GM21717 (cell line): ENCODE data around the gene KIF3B.

Experiments
- ATAC-seq: cut with Tn5 transposase; IDR thresholded peaks from one replicate; pipeline ENCODE4 v1.9.1; 2021; ENCODE audit warnings: mild to moderate bottlenecking, moderate library complexity; ENCODE audit not compliant: unreplicated experiment

Gene KIF3B

DNA sequence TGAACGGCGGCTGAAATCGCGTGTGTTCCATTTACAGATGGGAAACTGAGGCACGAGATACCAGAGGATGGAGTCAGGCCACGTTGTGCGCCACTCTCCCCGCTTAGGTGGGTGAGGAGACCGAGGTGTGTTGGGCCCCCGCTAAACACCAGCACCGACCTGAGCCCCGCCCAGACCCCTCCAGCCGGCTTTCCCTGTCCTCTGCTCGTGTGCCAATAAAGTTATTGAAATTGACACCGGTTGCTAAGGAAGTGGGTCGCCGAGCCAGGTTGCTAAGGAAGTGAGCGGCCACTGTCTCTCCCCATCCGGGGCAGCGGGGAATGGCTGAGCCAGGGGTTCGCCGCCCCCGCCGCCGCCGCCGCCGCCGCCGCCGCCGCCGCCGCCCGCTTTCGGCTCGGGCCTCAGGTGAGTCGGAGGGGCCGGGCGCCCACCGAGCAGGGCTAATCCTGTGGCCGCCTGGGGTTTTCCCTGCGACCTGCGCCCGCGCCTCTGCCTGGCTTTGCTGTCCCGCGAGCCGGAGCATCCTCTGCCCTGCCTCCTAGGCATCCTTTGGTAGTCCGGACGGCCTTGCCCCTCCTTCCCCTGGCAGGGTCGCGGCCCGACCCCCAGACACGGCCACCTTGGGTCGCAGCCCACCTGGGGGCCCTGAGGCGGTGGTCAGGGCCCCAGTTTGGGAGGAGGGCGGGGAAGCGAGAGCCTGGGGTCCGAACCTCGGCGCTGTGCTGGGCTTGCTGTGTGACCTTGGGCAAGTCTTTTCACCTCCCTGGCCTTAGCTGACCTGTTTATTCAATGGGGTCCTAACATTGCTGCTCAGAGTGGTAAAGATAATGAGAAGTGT lies at the start of gene KIF3B:
TSS of gene KIF3B (plus strand) at position 291 of the 838 bp plus-strand sequence. CDS start 32,127 bp downstream, outside the sequence.
- peak; percentile 65 for ATAC-seq

DNA sequence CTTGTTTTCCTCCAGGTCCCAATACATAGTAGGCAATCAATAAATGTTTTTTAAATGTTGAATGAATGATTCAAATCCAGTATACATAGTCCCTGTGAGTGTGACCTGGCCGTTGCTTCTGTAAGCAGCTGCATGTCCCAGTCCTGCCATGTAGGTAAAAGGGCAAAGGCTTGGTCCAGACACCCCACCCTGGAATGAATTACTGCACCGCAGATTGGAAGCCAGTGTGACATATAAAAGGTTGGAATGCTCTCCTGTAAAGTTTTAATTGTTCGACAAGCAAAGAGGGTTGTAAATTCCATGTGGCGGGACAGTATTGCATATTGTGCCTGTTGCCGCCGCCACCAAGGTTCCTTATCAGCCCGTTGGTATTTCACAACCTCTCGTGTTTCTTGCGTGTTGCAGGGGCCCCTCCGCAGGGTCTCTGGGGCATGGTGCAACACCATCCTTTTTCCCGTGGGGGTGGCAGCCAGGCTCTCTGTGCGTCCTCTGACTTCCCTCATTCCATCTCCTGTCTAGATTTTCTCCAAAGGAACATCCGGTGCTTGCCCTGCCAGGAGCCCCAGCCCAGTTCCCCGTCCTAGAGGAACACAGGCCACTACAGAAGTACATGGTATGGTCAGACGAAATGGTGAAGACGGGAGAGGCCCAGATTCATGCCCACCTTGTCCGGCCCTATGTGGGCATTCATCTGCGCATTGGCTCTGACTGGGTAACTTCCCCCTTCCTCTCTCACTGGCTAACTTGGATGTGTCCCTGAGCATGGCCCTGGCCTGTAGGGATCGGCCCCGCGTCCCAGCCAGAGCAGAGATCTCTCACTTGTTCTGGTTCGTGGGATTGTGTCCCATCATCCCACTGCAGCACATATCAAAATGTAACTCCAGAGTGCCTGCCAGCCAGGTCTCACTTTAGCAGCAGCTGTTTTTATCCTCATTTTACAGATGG lies 49.4 kb upstream of the KIF3B start:
- ATAC-seq = no peak

DNA sequence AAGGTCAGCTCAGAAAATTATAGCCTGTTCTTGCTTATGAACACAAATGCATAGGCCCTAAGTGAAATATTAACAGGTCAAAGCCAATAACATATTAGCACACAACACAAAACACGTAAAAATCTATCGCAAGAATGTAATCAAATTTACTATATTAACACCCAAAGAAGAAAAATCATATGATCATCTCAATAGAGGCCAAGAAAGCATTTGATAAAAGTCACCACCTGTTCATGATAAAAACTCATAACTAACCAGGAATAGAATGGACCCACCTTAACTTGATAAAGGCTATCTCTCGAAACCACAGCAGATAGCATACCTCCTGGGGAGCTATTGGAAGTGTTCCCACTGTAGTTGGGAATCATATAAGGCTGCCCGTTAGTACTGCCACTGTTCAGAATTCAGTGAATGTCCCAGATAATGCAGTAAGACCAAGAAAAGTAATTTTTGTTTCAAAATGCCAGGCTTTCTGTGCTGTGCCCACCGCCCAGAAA lies 48.2 kb upstream of the KIF3B start:
- no peak for ATAC-seq

DNA sequence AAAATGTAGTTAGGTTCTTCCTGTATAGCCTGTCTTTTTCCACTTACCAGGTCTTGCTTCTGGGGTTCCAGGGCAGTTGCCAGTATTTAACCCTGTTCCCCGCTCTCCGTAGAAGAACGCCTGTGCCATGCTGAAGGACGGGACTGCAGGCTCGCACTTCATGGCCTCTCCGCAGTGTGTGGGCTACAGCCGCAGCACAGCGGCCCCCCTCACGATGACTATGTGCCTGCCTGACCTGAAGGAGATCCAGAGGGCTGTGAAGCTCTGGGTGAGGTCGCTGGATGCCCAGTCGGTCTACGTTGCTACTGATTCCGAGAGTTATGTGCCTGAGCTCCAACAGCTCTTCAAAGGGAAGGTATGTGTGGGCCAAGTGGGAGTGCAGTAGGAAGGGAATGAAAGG lies 46.7 kb upstream of the KIF3B start:
- no peak for ATAC-seq

DNA sequence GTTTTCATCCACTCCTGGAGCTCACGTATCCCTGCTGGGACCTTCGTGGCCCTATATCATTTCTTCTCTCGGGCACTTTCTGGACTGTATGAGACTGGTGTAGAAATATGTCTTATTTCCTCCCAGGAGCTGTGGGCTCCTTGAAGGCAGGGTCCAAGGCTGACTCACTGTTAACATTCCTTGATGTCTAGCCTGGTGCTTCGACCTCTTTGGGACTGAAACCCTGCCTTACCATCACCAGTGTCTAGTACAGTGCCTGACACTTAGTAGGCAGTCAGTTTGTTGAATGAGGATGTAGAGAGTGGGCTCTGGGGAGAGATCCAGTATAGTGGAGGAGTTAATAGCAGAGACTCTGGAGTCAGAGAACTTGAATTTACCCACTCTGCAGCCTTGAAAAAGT lies 46.2 kb upstream of the KIF3B start:
- no peak for ATAC-seq

DNA sequence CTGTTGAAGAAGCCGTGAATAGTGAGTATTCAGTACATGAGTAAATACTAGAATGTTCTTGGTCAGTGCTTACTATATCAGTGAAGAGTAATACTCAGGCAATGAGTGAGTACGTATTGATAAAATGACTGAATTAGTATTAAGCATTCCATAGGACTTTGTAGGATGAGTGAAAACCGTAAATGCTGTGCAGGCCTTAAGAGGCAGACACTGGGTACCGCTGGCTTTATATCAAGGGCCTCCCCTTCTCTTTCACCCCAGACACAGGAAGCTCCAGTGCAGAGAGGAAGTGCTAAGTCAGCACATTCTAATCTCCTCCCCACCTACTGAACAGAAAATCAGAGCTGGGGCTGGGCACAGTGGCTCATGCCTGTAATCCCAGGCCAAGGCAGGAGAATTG lies 45.6 kb upstream of the KIF3B start:
- ATAC-seq = no peak

DNA sequence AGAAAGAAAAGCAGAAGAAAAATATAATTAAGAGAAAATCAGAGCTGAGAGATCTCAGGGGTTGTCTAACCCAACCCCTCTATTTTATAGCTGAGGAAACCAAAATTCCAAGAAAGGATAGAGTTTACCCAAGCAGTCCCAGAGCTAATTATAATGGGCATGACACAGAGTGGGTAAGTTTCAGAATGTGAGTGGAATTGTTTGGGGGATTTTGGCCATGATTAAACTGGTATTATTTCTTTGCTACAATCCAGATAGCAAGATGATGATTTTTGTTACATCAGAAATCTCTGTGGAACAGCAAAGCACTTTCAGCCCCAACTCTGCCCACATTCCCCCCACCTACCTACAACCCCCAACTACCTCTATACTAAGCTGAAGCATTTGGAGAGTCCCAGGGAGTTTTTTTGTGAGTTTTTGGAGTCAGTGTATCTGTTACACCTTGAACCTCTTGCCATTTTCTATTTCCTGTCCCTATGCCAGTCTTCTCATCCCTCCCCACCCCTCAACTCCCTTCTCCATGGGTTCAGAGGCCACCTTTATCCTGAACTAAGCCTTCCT lies 45.0 kb upstream of the KIF3B start:
- no peak for ATAC-seq

DNA sequence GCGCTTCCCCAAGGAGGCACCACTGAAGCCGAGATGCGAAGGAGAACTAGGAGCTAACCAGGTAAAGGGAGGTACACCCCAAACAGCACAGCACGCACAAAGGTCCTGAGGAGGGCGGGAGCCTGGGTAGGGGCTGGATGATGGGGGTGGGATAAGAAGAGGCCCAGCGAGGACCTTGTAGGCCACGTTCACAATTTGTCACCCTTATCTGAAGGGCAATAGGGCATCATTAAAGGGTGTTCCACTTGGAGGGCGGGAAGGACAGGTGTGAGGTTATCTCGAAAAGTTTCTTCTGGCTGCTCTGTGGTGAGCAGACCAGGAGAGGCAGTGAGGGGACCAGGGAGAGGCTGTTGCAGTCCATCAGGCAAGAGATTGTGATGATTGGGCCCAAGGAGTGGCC lies 44.2 kb upstream of the KIF3B start:
- no peak for ATAC-seq

DNA sequence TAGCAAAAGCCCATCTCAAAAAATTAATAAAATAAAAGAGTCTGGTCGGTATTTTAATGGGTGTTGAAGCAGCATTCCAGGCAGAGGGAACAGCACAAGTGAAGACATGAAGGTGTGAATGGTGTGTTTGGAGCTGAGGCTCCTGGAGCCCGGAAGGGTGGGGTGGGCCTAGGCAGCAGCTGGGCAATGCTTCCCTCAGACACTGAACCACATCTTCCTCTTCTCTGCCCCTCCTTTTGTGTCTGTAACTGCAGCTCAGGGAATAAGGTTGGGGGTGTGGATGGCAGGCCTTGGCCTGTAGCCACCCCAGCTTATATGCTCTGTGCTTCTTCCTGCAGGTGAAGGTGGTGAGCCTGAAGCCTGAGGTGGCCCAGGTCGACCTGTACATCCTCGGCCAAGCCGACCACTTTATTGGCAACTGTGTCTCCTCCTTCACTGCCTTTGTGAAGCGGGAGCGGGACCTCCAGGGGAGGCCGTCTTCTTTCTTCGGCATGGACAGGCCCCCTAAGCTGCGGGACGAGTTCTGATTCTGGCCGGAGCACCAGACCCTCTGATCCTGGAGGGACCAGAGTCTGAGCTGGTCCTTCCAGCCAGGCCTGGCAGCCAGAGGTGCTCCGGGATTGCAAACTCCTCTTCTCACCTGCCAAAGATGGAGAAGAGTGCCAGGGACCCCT lies 43.2 kb upstream of the KIF3B start:
- ATAC-seq = no peak

DNA sequence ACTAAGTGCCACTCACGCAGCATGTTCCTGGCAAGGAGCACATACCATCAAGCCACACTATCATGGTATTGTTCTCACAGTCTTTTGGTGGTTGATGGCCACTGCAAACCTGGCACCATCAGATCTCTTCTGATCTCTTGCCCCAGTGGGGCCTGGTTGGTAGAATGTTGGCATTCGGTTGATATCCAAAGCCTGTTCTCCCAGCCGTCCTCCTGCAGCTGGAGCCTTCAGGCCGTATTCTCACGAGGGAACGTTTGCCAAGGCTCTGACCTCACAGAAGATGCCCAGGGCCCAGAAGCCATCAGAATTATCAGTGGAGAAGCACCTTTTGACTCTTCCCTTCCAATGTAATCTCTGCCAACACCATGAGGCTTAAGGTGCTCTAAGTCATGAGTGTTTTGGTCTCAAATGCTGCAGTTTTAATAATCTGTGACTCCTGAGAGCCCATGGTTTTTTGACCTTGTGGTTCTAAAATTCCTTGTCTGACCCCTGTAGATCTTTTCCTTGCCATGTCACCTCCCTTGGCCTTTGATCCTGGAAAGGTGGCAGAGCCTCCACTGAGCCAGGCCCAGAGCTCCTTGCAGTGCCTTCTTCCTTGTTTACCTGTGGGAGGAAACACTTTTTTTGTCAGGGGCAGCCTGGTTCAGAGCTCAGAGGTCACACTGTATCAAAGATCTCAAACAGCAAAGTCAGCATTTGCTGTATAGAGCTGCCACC lies 42.0 kb upstream of the KIF3B start:
- ATAC-seq = no peak

DNA sequence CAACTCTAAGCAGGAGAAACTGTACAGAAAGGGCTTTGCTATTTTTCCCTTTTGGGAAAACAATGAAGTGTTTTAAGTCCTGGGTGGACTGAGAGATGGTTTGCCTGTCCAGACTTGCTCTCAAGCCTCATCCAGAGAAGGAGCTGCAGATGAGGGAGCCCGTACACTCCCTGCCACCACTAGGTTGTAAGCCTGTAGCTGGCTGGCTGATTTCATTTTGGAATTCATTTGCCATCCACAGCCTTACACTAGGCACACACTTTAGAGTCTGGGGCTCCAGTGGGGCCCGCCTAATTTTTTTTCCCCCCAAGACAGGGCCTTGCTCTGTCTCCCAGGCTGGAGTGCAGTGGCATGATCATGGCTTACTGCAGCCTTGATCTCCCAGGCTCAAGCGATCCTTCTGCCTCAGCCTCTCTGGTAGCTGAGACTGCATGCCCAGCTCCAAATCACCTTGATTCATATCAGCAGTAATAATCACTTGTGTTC lies 41.4 kb upstream of the KIF3B start:
- ATAC-seq = no peak

DNA sequence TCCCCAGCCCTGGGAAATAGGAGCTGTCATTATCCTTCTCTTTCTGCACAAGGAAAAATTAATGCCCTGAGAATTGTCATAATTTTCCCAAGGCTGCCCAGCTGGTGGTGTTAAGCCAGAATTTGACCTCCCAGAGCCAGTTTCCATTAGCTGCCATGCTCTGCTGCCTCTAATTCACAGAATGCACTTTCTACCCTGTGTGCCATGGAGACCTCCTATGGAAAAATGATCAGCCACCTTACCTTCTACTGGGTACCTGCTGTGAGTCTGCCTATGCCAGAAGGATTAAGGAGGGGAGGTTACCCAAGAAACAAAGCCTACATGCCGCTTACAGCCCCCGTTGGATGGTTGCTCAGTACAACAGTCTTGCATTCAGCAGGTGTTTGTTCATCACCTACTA lies 40.6 kb upstream of the KIF3B start:
- ATAC-seq = no peak

DNA sequence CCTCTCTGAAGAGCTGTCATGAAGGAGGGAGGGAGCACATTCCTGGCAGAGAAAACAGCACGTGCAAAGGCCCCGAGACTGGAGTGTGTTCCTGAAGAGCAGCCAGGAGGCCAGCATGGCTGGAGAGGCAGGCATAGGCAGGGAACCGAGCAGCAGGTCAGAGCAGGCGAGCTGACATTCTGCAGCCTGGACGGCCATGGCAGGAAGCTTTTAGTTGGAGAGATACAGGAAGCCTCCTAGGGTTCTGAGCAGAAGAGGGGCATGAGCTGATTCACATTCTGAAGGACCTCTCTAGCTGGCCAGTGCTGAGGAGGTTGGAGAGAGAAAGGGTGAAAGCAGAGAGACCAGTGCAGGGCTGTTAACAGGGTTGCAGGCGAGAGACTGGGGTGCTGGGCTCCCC lies 40.0 kb upstream of the KIF3B start:
- ATAC-seq = no peak

DNA sequence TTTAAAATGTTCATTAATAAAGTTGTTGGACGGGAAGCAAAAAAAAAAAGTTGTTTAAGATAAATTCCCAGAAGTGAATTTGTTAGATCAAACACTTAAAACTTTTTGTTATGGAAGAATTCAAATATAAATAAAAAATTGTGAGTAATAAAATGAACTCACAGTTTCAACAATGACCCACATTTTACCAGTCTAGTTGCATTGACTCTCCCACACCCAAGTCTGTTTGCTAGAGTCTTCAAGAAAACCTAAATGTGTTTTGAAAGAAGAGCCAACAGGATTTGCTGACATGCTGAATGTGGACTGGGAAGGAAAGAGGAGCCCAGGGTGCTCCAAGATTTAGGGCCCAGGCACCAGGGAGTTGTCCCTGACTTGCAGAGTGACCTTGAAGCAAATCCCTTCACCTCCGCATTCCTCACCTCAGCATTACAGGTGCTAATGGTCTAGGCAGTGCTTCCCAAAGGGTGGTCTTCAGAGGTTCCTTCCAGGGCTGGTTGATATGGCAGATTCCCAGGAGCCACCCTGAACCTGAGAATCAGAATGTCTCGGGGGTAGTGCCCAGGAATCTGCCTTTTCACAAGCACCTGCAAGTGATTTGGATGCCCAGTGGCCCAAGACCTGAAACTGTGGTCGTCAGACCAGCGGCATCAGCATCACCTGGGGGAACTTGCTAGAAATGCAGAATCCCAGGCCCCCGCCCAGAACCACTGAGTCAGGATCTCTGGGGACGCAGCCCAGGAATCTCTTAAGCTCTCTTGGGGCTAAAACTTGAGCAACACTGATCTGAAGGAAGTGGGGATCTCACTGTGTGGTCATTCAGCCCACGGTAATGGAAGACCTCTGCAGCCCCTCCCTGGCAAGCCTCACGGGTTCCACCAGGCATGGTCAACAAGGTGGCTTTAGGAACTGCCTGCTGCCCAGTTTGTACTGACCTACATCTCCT lies 38.7 kb upstream of the KIF3B start:
- ATAC-seq = no peak

DNA sequence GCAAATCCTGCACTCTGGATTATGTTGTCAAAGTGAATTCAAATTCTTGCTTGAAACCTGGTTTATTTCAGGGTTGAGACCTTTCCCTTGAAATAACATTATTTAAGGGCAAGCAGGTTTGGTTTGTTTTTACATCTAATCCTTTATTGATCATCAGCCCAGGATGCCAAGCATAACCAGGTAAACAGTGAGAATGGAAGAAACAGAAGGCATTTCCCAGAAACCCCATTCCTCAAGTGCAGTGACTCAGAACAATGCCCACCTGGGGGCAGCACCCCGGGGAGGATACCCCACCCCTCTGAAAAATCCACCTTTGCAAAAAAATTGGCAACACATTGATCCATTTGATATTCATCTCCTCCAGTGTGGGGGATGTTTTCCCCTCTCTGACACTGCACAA lies 37.2 kb upstream of the KIF3B start:
- ATAC-seq = no peak

DNA sequence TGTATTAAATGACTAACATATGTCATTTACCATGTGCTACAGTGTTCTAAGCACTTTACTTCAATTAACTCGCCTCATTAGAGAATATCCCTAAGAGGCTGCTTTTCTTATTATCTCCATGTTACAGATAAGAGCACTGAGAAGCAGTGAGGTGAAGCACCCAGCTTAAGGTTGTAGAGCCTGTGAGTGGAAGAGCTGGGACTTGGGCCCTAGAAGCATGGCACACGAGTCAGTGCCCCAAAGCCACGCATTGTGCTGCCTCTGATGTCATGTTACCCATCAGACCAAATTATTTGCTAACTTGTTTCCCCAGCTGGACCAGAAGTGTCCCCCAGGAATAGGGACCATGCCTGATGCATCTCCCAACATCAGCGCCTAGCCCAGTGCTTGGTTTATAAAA lies 35.6 kb upstream of the KIF3B start:
- no peak for ATAC-seq

DNA sequence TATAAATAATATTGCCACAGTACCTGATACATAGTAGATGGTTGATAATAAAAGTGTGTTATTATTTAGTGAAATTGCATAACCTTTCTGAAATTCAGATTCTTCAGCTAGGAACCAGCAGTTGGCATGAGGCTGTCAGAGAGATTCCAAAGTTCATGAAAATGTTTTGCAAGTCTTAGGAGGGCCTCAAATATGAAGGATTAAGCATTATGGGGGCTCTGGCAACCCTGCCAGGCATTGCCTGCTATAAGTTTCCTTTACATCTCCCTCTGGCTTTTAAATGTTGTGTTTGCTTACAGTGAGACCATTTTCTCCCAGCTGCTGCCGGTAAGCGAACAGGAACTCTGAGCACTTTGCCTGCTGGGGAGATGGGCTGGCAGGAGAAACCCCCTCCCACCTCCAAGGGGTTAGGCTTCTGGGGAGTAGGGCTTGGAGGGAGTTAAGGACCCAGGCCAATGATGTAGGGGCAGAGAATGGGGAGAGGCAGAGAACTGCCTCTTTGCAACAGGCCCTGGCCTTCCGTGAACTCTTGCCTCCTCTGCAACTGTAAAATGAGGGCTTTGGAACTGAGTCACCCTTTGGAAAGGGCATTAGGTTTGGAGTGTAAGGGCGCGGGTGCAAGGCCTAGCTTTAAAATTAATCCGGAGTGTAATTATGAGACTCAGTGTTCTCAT lies 33.2 kb upstream of the KIF3B start:
- no peak for ATAC-seq

DNA sequence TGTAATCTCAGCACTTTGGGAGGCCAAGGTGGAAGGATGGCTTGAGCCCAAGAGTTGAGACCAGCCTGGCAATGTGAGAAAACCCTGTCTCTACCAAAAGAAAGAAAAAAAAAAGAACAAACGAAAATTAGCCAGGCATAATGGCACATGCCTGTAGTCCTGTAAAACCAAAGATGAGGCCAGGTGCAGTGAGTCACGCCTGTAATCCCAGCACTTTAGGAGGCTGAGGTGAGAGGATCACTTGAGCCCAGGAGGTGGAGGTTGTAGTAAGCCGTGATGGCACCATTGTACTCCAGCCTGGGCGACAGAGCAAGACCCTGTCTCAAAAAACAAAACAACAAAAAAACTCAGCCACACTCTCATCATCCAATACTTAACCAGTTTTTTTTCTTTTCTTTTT lies 32.5 kb upstream of the KIF3B start:
- no peak for ATAC-seq
